Type B pancreatic cell (in vitro differentiated cells): ENCODE results near the gene GEMIN2. TPM values are rescaled to one million over a fixed set of nuclear protein-coding genes. Genes with fewer than 3 reads are reported as not detected.
A peak's percentile ranks its signal among the peaks of the same experiment; 100 is the strongest.
"Not testable (repeated sequence)": the region's sequence is repeated elsewhere in the genome, so short reads cannot be mapped to it uniquely, and the experiment has no call there.

Experiments used
- DNase-seq: peaks from one replicate; pipeline ENCODE4 v3.0.0; 2021; ENCODE audit warnings: mixed read lengths; ENCODE audit not compliant: unreplicated experiment; ENCODE audit errors: extremely low spot score
- H3K27ac Mint-ChIP-seq: 2 replicates; pipeline ENCODE4 v1.8.0; 2021; ENCODE audit warnings: mild to moderate bottlenecking, mixed read lengths
- H3K27me3 Mint-ChIP-seq: 2 replicates; pipeline ENCODE4 v1.8.0; 2021; ENCODE audit warnings: mixed read lengths
- H3K36me3 Mint-ChIP-seq: 2 replicates; pipeline ENCODE4 v1.8.0; 2021; ENCODE audit warnings: mixed read lengths
- H3K4me1 Mint-ChIP-seq: one replicate; pipeline ENCODE4 v1.8.0; 2021; ENCODE audit warnings: mixed read lengths; ENCODE audit not compliant: unreplicated experiment
- H3K4me3 Mint-ChIP-seq: 2 replicates; pipeline ENCODE4 v1.8.0; 2021; ENCODE audit warnings: mild to moderate bottlenecking, mixed read lengths
- H3K9me3 Mint-ChIP-seq: 2 replicates; pipeline ENCODE4 v1.8.0; 2021; ENCODE audit warnings: mixed read lengths
- CTCF ChIP-seq: fragments of 200-600 bp; sonication (generic); conservative IDR thresholded peaks from 2 replicates; pipeline ENCODE4 v1.5.0; 2021; ENCODE audit warnings: antibody characterized with exemption, mild to moderate bottlenecking
- total RNA-seq: library from RNA; stranded (reverse); gene quantifications from 2 replicates; pipeline ENCODE4 v1.2.1, GENCODE V29; 2021; ENCODE audit warnings: low replicate concordance

Gene GEMIN2
- total RNA-seq, 1 donor from 2014 or later = 20.1 TPM

- no peaks in the 10 kb centered on the region for H3K4me1 Mint-ChIP-seq
- H3K36me3 Mint-ChIP-seq = peaks cover 16% of the 10 kb centered on the region
- H3K4me3 Mint-ChIP-seq = no peak overlapping the region
- H3K27ac Mint-ChIP-seq = no peak overlapping the region
- no peak for DNase-seq
- no peaks in the 10 kb centered on the region for H3K27me3 Mint-ChIP-seq
- no peak for TF ChIP-seq CTCF
- H3K9me3 Mint-ChIP-seq = no peaks in the 10 kb centered on the region
Measured at GRCh38 chr14:39157491-39157890, 43.4 kb downstream of the GEMIN2 start.

- Mint-ChIP-seq H3K4me1 (no peaks in the 10 kb centered on the region), H3K27ac (no peak overlapping the region), H3K9me3 (no peaks in the 10 kb centered on the region), H3K4me3 (no peak overlapping the region), H3K27me3 (no peaks in the 10 kb centered on the region), H3K36me3 (peaks cover 22% of the 10 kb centered on the region)
- TF ChIP-seq CTCF = no peak
- no peak for DNase-seq
Measured at GRCh38 chr14:39158222-39158858, 44.2 kb downstream of the GEMIN2 start.

GRCh38 chr14:39160494-39160893 is 46.4 kb downstream of the GEMIN2 start:
- no peaks in the 10 kb centered on the region for H3K27me3 Mint-ChIP-seq
- H3K9me3 Mint-ChIP-seq = no peaks in the 10 kb centered on the region
- no peak for DNase-seq
- peaks cover 24% of the 10 kb centered on the region for H3K36me3 Mint-ChIP-seq
- H3K4me3 Mint-ChIP-seq = no peak overlapping the region
- TF ChIP-seq CTCF = no peak
- no peaks in the 10 kb centered on the region for H3K4me1 Mint-ChIP-seq
- H3K27ac Mint-ChIP-seq = no peak overlapping the region

GRCh38 chr14:39167797-39168320 is 53.7 kb downstream of the GEMIN2 start:
- not testable (repeated sequence) for H3K27ac Mint-ChIP-seq, H3K27me3 Mint-ChIP-seq, H3K9me3 Mint-ChIP-seq, DNase-seq
- Mint-ChIP-seq H3K4me3 (peak overlapping the region; percentile 66), H3K36me3 (peaks cover 23% of the 10 kb centered on the region), H3K4me1 (peaks cover 24% of the 10 kb centered on the region)

GRCh38 chr14:39168591-39168990 is 54.5 kb downstream of the GEMIN2 start:
- peak overlapping the region; percentile 66 for H3K4me3 Mint-ChIP-seq
- no peaks in the 10 kb centered on the region for H3K27me3 Mint-ChIP-seq

More at GRCh38 chr14:39168591-39168990, 54.5 kb downstream of the GEMIN2 start:
- no peaks in the 10 kb centered on the region for H3K9me3 Mint-ChIP-seq
- peaks cover 19% of the 10 kb centered on the region for H3K36me3 Mint-ChIP-seq
- TF ChIP-seq CTCF = no peak
- H3K4me1 Mint-ChIP-seq = peaks cover 24% of the 10 kb centered on the region
- H3K27ac Mint-ChIP-seq = peak overlapping the region; percentile 10
- DNase-seq = no peak
